ENCODE measurements around the gene SEPTIN10.

The SEPTIN10 gene

GRCh38 chr2:109624339-109624738 lies 10.6 kb upstream of the SEPTIN10 start:
- DNase-seq (ENCODE audit: low spot score), result no peak
- in situ Hi-C loops (cut with MboI; ENCODE audit: low sequenced_read_pairs, unreplicated experiment), result no loop called here
- TF ChIP-seq CTCF (IDR thresholded peaks at IDR 0.05; ENCODE audit: borderline replicate concordance, control extremely low read depth, extremely low read depth, insufficient read depth, missing control alignments), result no peak

GRCh38 chr2:109623923-109624322 lies 10.2 kb upstream of the SEPTIN10 start:
- no peak for TF ChIP-seq CTCF (IDR thresholded peaks at IDR 0.05; ENCODE audit: borderline replicate concordance, control extremely low read depth, extremely low read depth, insufficient read depth, missing control alignments)
- no peak for DNase-seq (ENCODE audit: low spot score)
- in situ Hi-C loops (cut with MboI; ENCODE audit: low sequenced_read_pairs, unreplicated experiment), result no loop called here

GRCh38 chr2:109623297-109623696 lies 9.5 kb upstream of the SEPTIN10 start:
- DNase-seq (ENCODE audit: low spot score), result no peak
- no peak for TF ChIP-seq CTCF (IDR thresholded peaks at IDR 0.05; ENCODE audit: borderline replicate concordance, control extremely low read depth, extremely low read depth, insufficient read depth, missing control alignments)
- in situ Hi-C loops (cut with MboI; ENCODE audit: low sequenced_read_pairs, unreplicated experiment), result no loop called here

- no peak for TF ChIP-seq CTCF (IDR thresholded peaks at IDR 0.05; ENCODE audit: borderline replicate concordance, control extremely low read depth, extremely low read depth, insufficient read depth, missing control alignments)
- in situ Hi-C loops (cut with MboI; ENCODE audit: low sequenced_read_pairs, unreplicated experiment), result no loop called here
- no peak for DNase-seq (ENCODE audit: low spot score)
Measured at GRCh38 chr2:109619032-109619615, 5.4 kb upstream of the SEPTIN10 start.

- no peak for TF ChIP-seq CTCF (IDR thresholded peaks at IDR 0.05; ENCODE audit: borderline replicate concordance, control extremely low read depth, extremely low read depth, insufficient read depth, missing control alignments)
- in situ Hi-C loops (cut with MboI; ENCODE audit: low sequenced_read_pairs, unreplicated experiment), result no loop called here
- no peak for DNase-seq (ENCODE audit: low spot score)
Measured at GRCh38 chr2:109616184-109616583, 2.4 kb upstream of the SEPTIN10 start.

GRCh38 chr2:109615637-109616144 lies 1.9 kb upstream of the SEPTIN10 start:
- no peak for DNase-seq (ENCODE audit: low spot score)
- in situ Hi-C loops (cut with MboI; ENCODE audit: low sequenced_read_pairs, unreplicated experiment), result no loop called here
- no peak for TF ChIP-seq CTCF (IDR thresholded peaks at IDR 0.05; ENCODE audit: borderline replicate concordance, control extremely low read depth, extremely low read depth, insufficient read depth, missing control alignments)

Measured in GM13976 (cell line).